ENCODE data around the gene NOP58. TPM values are rescaled to one million over a fixed set of nuclear protein-coding genes. Genes with fewer than 3 reads are reported as not detected.
"Not testable (repeated sequence)": the region's sequence is repeated elsewhere in the genome, so short reads cannot be mapped to it uniquely, and the experiment has no call there.

NOP58 gene
- total RNA-seq, 2 experiments from 2014 or later, result 280 to 288 TPM

GRCh38 chr2:202311823-202312388, 46.3 kb downstream of the NOP58 start:
- intact Hi-C loops (cut with DNase I, micrococcal nuclease), result no loop called here
- no peak for TF ChIP-seq CTCF (IDR thresholded peaks at IDR 0.05)
- Histone ChIP-seq H3K36me3 (ENCODE audit: insufficient read depth, low read length) (peaks cover 4% of the 10 kb centered on the region), H3K27ac (ENCODE audit: low read depth in 1 of 2, low read length in 2 of 2) (no peak overlapping the region), H3K4me3 (ENCODE audit: low read length) (no peak overlapping the region), H3K9me3 (ENCODE audit: control insufficient read depth in 1 of 2, insufficient read depth in 1 of 2, low read length in 2 of 2) (no peaks in the 10 kb centered on the region), H3K4me1 (ENCODE audit: insufficient read depth, low read length) (no peaks in the 10 kb centered on the region), H3K27me3 (ENCODE audit: control insufficient read depth in 1 of 2, insufficient read depth in 2 of 2, low read length in 2 of 2) (no peaks in the 10 kb centered on the region)
- POLR2A ChIA-PET, result no interaction called here
- H3K9me3 Mint-ChIP-seq, result no peaks in the 10 kb centered on the region
- ATAC-seq (ENCODE audit: poor library complexity), result no peak
- no peaks in the 10 kb centered on the region for H3K27me3 Mint-ChIP-seq
- no peak overlapping the region for H3K4me3 Mint-ChIP-seq
- H3K4me1 Mint-ChIP-seq (ENCODE audit: low read depth), result no peaks in the 10 kb centered on the region
- no peak for DNase-seq
- CTCF ChIA-PET, result no interaction called here
- H3K36me3 Mint-ChIP-seq (ENCODE audit: low read depth), result peaks cover 22% of the 10 kb centered on the region
- no peak overlapping the region for H3K27ac Mint-ChIP-seq

- no peak for TF ChIP-seq CTCF (IDR thresholded peaks at IDR 0.05)
- ATAC-seq (ENCODE audit: poor library complexity) (no peak), DNase-seq (no peak)
- Histone ChIP-seq H3K36me3 (ENCODE audit: insufficient read depth, low read length) (peaks cover 4% of the 10 kb centered on the region), H3K4me1 (ENCODE audit: insufficient read depth, low read length) (no peaks in the 10 kb centered on the region), H3K27me3 (ENCODE audit: control insufficient read depth in 1 of 2, insufficient read depth in 2 of 2, low read length in 2 of 2) (no peaks in the 10 kb centered on the region), H3K27ac (ENCODE audit: low read depth in 1 of 2, low read length in 2 of 2) (no peak overlapping the region), H3K9me3 (ENCODE audit: control insufficient read depth in 1 of 2, insufficient read depth in 1 of 2, low read length in 2 of 2) (no peaks in the 10 kb centered on the region), H3K4me3 (ENCODE audit: low read length) (no peak overlapping the region)
- Mint-ChIP-seq H3K4me3 (no peak overlapping the region), H3K27ac (no peak overlapping the region), H3K36me3 (ENCODE audit: low read depth) (peaks cover 11% of the 10 kb centered on the region), H3K27me3 (no peaks in the 10 kb centered on the region), H3K4me1 (ENCODE audit: low read depth) (no peaks in the 10 kb centered on the region), H3K9me3 (no peaks in the 10 kb centered on the region)
- intact Hi-C loops (cut with DNase I, micrococcal nuclease), result no loop called here
- CTCF ChIA-PET, result no interaction called here
- POLR2A ChIA-PET, result interaction anchor here (1.0 kb wide), 1 partner anchor 10 kb away, joined by 4 read pairs; no protein-coding TSS in a partner anchor
Measured at GRCh38 chr2:202314116-202314515, 48.6 kb downstream of the NOP58 start.

GRCh38 chr2:202317080-202317857, 51.7 kb downstream of the NOP58 start:
- DNase-seq, result no peak
- Histone ChIP-seq H3K4me1 (ENCODE audit: insufficient read depth, low read length) (no peaks in the 10 kb centered on the region), H3K36me3 (ENCODE audit: insufficient read depth, low read length) (peaks cover 9% of the 10 kb centered on the region), H3K27ac (ENCODE audit: low read depth in 1 of 2, low read length in 2 of 2) (no peak overlapping the region), H3K27me3 (ENCODE audit: control insufficient read depth in 1 of 2, insufficient read depth in 2 of 2, low read length in 2 of 2) (no peaks in the 10 kb centered on the region), H3K9me3 (ENCODE audit: control insufficient read depth in 1 of 2, insufficient read depth in 1 of 2, low read length in 2 of 2) (no peaks in the 10 kb centered on the region), H3K4me3 (ENCODE audit: low read length) (no peak overlapping the region)
- Mint-ChIP-seq H3K4me3 (no peak overlapping the region), H3K27me3 (no peaks in the 10 kb centered on the region), H3K36me3 (ENCODE audit: low read depth) (peaks cover 5% of the 10 kb centered on the region), H3K27ac (no peak overlapping the region), H3K9me3 (no peaks in the 10 kb centered on the region), H3K4me1 (ENCODE audit: low read depth) (no peaks in the 10 kb centered on the region)
- ATAC-seq (ENCODE audit: poor library complexity), result no peak
- intact Hi-C loops (cut with DNase I, micrococcal nuclease), result no loop called here
- TF ChIP-seq CTCF (IDR thresholded peaks at IDR 0.05), result no peak
- POLR2A ChIA-PET, result no interaction called here
- CTCF ChIA-PET, result interaction anchor here (0.7 kb wide), 1 partner anchor 17 kb away, joined by 3 read pairs; no protein-coding TSS in a partner anchor

- ATAC-seq (ENCODE audit: poor library complexity), result not testable (repeated sequence)
Measured at GRCh38 chr2:202320362-202320761, 54.8 kb downstream of the NOP58 start.

More at GRCh38 chr2:202320362-202320761, 54.8 kb downstream of the NOP58 start:
- H3K4me3 Mint-ChIP-seq; intact Hi-C loops (cut with DNase I, micrococcal nuclease); H3K27me3 Mint-ChIP-seq; H3K4me1 Mint-ChIP-seq (ENCODE audit: low read depth); H3K27me3 ChIP-seq (ENCODE audit: control insufficient read depth in 1 of 2, insufficient read depth in 2 of 2, low read length in 2 of 2); CTCF ChIA-PET; POLR2A ChIA-PET; H3K9me3 Mint-ChIP-seq; H3K9me3 ChIP-seq (ENCODE audit: control insufficient read depth in 1 of 2, insufficient read depth in 1 of 2, low read length in 2 of 2); H3K4me3 ChIP-seq (ENCODE audit: low read length); H3K27ac ChIP-seq (ENCODE audit: low read depth in 1 of 2, low read length in 2 of 2); H3K27ac Mint-ChIP-seq; DNase-seq; H3K4me1 ChIP-seq (ENCODE audit: insufficient read depth, low read length): not testable (repeated sequence)
- peaks cover 36% of the 10 kb centered on the region for H3K36me3 Mint-ChIP-seq (ENCODE audit: low read depth)
- H3K36me3 ChIP-seq (ENCODE audit: insufficient read depth, low read length), result peaks cover 29% of the 10 kb centered on the region
